ENCODE data around the gene FGG.
A peak's percentile ranks its signal among the peaks of the same experiment; 100 is the strongest.

The FGG gene

DNA sequence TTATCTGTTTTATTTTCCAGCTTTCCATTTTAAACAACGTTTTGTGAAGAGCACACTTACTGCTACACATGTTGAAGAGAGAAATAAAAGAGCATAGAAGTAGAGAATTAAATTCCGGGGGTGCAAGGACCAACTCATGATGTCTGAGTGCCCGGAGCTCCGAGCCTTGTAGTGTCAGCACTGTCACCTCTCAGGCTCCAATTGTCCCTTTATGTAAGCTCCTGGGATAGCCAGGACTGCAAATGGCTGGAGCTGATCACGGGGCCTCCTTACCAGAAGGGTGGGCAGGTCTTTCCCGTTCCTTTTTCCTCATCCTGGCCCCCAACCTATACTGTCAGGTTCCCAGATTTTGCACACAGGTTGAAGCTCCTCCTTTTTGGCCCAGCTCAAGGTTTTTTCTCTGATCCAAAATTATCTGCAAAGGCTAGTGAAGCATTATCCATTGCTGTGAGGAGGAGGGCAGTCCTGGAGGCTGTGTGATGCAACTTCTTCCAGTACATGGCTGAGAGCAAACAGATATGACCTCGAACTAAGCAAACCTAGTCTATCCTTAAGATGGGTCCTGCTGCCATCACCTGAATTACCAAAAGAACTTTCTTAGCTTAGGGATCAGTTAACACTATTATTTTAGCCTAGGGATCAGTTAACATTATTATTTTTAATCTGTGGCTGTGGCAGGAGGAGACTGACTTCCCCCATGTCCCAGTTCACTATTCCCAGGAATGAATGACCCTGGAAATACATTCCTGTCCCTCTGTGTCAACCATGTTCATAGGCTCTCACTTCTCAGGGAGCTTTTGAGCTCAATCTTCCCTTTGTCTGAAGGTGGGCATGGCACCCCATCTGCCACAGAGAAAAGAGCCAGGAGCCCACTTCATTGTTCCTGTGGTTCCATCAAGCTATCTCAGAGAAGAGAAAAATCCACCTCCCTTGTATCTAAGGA is at the start of gene FGG:
TSS of gene FGG (minus strand) at position 185 of the 943 bp plus-strand sequence. CDS start at position 138, 47 bp downstream.
- no peak for DNase-seq

GRCh38 chr4:154660052-154660451 is 47.6 kb upstream of the FGG start:
- no peak for DNase-seq

DNA sequence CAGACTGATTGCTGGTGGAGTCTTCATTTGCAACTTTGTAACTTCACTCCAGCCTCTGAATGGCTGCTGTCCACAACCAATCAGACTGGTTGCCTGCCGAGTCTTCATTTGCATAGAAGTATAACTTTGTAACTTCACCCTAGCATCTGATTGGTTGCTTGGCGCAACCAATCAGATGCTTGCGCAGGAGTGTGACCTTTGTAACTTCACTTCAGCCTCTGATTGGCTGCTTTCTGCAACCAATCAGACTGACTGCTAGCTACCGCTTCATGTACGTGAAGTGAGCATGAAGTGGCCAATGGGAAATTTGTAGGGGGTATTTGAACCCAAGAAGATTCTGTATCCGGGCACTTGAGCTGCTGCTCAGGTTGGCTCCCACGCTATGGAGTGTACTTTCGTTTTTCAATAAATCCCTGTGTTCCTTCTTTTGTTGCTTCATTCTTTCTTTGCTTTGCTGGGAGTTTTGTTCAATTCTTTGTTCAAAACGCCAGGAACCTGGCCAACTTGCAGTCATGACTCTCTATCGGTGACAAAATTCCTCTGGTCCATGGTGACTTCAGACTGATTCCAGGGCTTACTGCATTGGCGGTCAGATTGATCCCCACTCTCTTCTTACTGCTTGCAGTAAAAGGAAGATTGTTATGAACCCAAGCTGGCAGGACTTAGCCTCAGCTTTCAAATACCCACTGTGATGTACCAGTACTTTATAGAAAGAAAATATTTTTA is 46.4 kb upstream of the FGG start:
- DNase-seq: peak in 2 of 14 donors; percentile 19 to 21

GRCh38 chr4:154643493-154643892 is 31.0 kb upstream of the FGG start:
- DNase-seq: no peak

DNA sequence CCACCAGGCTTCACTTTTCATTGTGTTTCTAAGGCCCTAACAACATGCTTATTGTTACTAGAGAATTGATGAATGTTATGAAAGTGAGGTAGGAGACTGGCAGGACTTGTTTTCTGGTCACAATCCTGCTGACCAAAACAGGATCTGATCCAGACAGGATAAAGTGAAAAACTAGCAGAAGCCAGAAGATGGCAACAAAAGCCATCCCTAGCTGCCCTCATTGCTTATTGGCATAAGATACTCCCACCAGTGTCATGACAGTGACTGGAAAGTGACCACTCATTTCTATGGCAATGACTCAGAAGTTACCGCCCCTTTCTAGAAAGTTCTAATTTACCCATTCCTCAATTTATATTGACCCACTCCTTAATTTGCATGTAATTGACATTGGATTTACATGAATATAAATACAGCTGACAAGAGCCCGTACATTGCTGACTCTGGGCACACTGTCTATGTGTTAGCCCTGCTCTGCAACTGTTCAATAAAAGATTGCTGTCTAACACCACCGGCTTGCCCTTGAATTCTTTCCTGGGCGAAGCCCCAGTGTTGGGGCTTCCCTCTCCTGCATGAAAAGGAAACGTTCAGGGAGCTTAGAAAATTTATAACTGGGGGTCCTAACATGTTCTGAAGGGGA is 30.0 kb upstream of the FGG start:
- peak in 1 of 14 donors; percentile 21 for DNase-seq

- DNase-seq: no peak
Measured at GRCh38 chr4:154640999-154641398, 28.5 kb upstream of the FGG start.

- DNase-seq: no peak
Measured at GRCh38 chr4:154634058-154634457, 21.6 kb upstream of the FGG start.

- DNase-seq: no peak
Measured at GRCh38 chr4:154631828-154632227, 19.4 kb upstream of the FGG start.

- DNase-seq: no peak
Measured at GRCh38 chr4:154630324-154630723, 17.9 kb upstream of the FGG start.

DNA sequence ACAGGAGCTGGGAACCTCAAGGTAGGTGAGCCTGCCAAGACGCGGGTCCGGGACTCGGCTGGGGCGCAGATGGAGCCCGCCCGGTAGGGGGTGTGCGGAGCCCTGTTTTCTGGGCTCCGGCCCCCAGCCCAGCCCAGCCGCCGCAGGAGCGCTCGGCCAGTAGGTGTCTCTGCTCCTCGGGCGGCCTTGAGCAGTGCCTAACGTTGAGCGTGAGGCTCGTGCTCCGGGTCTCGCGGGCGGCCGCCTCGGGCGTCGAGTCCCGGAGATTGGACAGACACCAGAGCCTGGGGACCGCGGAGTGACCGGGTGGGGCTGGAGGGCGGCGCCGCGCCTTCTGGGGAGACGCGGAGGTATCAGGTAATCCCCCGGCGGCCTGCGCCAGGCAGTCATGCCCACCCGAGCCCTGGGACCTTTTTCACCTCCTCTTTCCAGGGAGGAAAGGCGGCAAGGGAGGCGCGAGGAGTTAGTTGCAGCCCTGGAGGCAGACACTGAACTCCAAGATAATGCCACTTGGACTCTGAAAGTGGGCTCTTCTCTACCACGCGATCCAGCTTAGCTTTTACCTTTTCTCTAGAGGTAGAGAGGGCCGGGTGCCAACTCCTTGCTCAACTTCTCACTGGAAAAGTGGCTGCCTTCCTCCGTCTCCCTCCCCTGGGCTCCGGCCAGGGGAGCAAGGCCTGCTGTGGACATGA is 14.5 kb upstream of the FGG start:
- peak in 9 of 14 donors; percentile 6 to 55 (median 16) for DNase-seq

DNA sequence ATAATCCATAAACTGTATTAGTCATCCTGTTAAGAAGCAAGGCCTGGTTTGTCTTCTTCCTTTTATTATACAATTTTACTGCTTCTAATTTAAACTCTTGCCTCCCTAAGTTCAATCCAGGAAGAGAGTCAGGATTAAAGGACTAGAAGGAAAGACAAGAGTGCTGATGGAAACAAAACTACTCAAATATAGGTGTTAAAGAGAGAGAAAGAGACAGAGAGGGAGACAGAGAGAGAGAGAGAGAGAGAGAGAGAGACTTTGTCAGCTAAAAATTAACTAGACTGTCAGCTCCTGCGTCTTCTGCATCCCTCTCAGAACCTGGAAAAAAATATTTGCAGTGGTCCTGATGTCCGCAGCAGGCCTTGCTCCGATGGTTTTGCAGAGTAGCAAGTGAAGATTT is 13.5 kb upstream of the FGG start:
- no peak for DNase-seq

- DNase-seq: no peak
Measured at GRCh38 chr4:154623995-154624394, 11.5 kb upstream of the FGG start.

- DNase-seq: no peak
Measured at GRCh38 chr4:154623436-154623835, 11.0 kb upstream of the FGG start.

DNA sequence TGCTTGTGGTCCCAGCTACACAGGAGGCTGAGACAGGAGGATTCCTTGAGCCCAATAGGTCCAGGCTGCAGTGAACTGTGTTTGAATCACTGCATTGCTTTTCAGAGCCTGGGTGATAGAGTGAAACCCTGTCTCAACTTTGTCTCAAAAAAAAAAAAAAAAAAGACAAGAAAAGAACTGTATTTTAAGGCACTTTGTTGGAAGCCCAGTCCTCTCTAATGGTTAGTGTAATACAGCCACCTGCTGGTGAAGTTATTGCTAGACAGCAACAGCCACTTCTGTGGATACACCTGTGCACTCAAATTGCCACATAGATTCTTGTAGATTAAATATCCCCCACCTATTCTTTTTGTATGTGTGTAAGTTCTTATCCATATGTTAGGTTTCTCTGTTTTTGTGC is 10.1 kb upstream of the FGG start:
- no peak for DNase-seq

GRCh38 chr4:154620111-154620510 is 7.7 kb upstream of the FGG start:
- DNase-seq: no peak

- DNase-seq: peak in 7 of 14 donors; percentile 2 to 40 (median 15)
Measured at GRCh38 chr4:154618708-154619315, 6.4 kb upstream of the FGG start.

GRCh38 chr4:154617820-154618317 is 5.4 kb upstream of the FGG start:
- DNase-seq: no peak

DNA sequence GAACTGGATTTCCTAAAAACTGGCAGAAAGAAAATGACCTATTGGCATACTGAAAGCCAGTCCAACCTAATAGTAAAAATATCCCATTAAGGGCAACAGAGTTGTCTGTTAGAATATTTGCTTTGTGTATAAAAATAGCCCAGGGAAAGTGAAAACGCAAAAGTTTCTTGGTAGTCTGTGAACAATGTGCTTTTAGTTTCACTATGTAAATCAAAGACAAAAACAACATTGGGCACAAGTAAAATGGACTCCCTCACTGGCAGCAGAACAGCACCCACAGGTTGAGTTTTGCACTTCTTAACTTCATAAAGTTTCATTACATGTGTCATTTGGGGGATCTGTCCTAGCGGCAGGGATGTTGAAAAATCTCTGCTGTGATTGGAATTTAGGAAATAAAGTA is 4.3 kb upstream of the FGG start:
- DNase-seq: no peak

DNA sequence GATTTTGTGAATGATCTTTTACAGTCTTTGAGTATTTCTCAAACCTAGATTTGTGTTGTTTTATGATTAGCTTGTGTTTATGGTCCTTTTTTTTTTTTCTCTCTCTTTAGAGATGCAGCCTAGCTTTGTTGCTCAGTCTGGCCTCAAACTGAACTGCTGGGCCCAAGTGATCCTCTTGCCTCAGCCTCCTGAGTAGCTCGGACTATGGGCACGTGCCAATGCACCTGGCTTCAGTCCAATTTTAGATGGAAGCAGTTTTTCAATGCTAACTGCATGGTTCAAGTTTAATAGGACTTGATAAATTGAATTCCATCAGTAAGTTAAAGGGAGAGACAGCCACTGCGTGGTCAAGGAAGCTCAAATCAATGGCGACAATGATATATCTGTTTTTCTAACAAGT is 3.8 kb upstream of the FGG start:
- DNase-seq: no peak

- no peak for DNase-seq
Measured at GRCh38 chr4:154615211-154615610, 2.8 kb upstream of the FGG start.

GRCh38 chr4:154614306-154614705 is 1.9 kb upstream of the FGG start:
- DNase-seq: no peak

- DNase-seq: no peak
Measured at GRCh38 chr4:154611833-154612232, 623 bp downstream of the FGG start.

Data from C1 segment of cervical spinal cord (tissue), 14 donors.